Activated CD8-positive, alpha-beta T cell treated with anti-CD3 and anti-CD28 coated beads, Interleukin-2, amount 10 ng/mL, durations not matched to agents 7 days and 5 days (primary cell): Measurements from ENCODE around the gene ABCA3. TPM values are rescaled to one million over a fixed set of nuclear protein-coding genes. Genes with fewer than 3 reads are reported as not detected.
"Not testable (repeated sequence)": the region's sequence is repeated elsewhere in the genome, so short reads cannot be mapped to it uniquely, and the experiment has no call there.

Experiments
- ATAC-seq: fragments of 150-1000 bp; cut with Tn5 transposase; one replicate; pipeline ENCODE4 v1.10.0; 2021; ENCODE audit warnings: moderate library complexity
- CTCF ChIA-PET: fragments of 350-600 bp; sonication (Branson Sonifier 250); formaldehyde crosslinking; loops from one replicate; lab custom pipeline; 2021; ENCODE audit warnings: antibody characterized with exemption; lab: Charles Lee
- POLR2A ChIA-PET: fragments of 350-600 bp; sonication (Branson Sonifier 250); formaldehyde crosslinking; loops from one replicate; lab custom pipeline; 2021; ENCODE audit warnings: antibody characterized with exemption; lab: Charles Lee
- DNase-seq: peaks from one replicate; pipeline ENCODE4 v3.0.0-alpha.2; 2020
- H3K27ac Mint-ChIP-seq: one replicate; pipeline ENCODE4 v1.8.0; 2021; ENCODE audit warnings: mild to moderate bottlenecking, mixed read lengths
- H3K27me3 Mint-ChIP-seq: one replicate; pipeline ENCODE4 v1.8.0; 2021; ENCODE audit warnings: low read depth, mixed read lengths
- H3K36me3 Mint-ChIP-seq: one replicate; pipeline ENCODE4 v1.8.0; 2021; ENCODE audit warnings: low read depth, mixed read lengths
- H3K4me1 Mint-ChIP-seq: one replicate; pipeline ENCODE4 v1.8.0; 2021; ENCODE audit warnings: low read depth, mixed read lengths
- H3K4me3 Mint-ChIP-seq: one replicate; pipeline ENCODE4 v1.8.0; 2021; ENCODE audit warnings: mild to moderate bottlenecking, mixed read lengths
- H3K9me3 Mint-ChIP-seq: one replicate; pipeline ENCODE4 v1.8.0; 2022; ENCODE audit warnings: mixed read lengths; ENCODE audit not compliant: insufficient read depth
- total RNA-seq, 2 experiments: library from RNA; stranded (reverse); gene quantifications; one replicate each; pipeline ENCODE4 v1.2.3, GENCODE V29; 2021

ABCA3 gene
- total RNA-seq, 2 experiments from 2014 or later: 6.3 to 6.8 TPM

DNA sequence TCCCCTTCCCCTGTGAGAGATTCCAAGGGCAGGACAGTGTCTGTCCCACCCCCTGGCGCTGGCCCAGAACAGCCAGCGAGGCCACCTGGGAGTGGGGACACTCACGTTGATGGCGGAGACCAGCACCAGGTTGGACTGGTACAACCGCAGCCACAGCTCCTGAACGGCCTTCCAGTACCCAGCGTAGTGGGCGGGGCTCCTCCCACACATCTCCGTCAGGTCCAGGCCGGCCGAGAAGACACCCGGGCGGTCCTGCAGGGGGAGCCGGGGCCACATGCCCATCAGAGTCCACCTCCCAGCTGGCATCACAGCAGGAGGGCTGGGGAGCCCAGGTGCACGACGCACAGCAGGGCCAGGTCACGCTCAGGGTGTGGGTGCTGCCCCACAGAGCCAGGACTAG lies 96.2 kb downstream of the ABCA3 start:
- H3K9me3 Mint-ChIP-seq: no peaks in the 10 kb centered on the region
- DNase-seq: no peak
- ChIA-PET POLR2A (no interaction called here), CTCF (no interaction called here)
- peaks cover 2% of the 10 kb centered on the region for H3K4me1 Mint-ChIP-seq
- no peaks in the 10 kb centered on the region for H3K27me3 Mint-ChIP-seq
- no peak for ATAC-seq
- peaks cover 23% of the 10 kb centered on the region for H3K36me3 Mint-ChIP-seq
- H3K4me3 Mint-ChIP-seq: no peak overlapping the region
- no peak overlapping the region for H3K27ac Mint-ChIP-seq

DNA sequence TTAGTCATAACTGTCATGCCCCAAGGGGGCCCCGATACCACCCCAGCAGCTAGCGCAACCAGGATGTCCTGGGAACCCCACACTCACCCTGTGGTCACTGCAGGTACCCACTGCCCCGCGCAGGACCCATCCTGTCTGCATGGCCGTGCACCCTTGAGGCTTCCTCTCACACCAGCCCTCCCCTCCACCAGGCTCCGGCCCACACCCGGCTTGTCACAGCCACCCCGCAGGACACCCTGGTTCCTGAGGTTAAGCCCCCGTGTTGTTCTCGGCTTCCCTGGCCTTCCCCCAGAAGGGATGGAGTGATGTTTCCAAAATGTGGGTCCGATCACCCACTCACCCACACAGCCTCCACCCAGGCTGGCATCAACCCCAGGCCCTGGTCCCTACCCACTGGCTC lies 96.7 kb downstream of the ABCA3 start:
- Mint-ChIP-seq H3K9me3 (no peaks in the 10 kb centered on the region), H3K36me3 (peaks cover 23% of the 10 kb centered on the region), H3K4me3 (no peak overlapping the region), H3K4me1 (peaks cover 2% of the 10 kb centered on the region), H3K27me3 (no peaks in the 10 kb centered on the region), H3K27ac (no peak overlapping the region)
- CTCF ChIA-PET: no interaction called here
- no peak for ATAC-seq
- POLR2A ChIA-PET: no interaction called here
- DNase-seq: no peak

GRCh38 chr16:2243031-2243528 lies 97.4 kb downstream of the ABCA3 start:
- H3K27me3 Mint-ChIP-seq: no peaks in the 10 kb centered on the region
- ChIA-PET POLR2A (no interaction called here), CTCF (no interaction called here)
- H3K9me3 Mint-ChIP-seq: no peaks in the 10 kb centered on the region
- DNase-seq (no peak), ATAC-seq (no peak)
- H3K36me3 Mint-ChIP-seq: peaks cover 23% of the 10 kb centered on the region
- H3K27ac Mint-ChIP-seq: no peak overlapping the region
- peaks cover 2% of the 10 kb centered on the region for H3K4me1 Mint-ChIP-seq
- H3K4me3 Mint-ChIP-seq: no peak overlapping the region

- ChIA-PET CTCF (interaction anchor here (1.5 kb wide), 1 partner anchor 8 kb away, joined by 4 read pairs; the partner anchor contains the start of gene ECI1), POLR2A (interaction anchor here (0.9 kb wide), 1 partner anchor 16 kb away, joined by 3 read pairs; no protein-coding TSS in a partner anchor)
- Mint-ChIP-seq H3K4me1 (peaks cover 2% of the 10 kb centered on the region), H3K27me3 (no peaks in the 10 kb centered on the region), H3K36me3 (peaks cover 23% of the 10 kb centered on the region), H3K4me3 (no peak overlapping the region), H3K9me3 (no peaks in the 10 kb centered on the region), H3K27ac (peak overlapping the region; percentile 1)
- DNase-seq: no peak
- no peak for ATAC-seq
These were observed 97.9 kb downstream of the ABCA3 start for GRCh38 chr16:2242598-2242997.

DNA sequence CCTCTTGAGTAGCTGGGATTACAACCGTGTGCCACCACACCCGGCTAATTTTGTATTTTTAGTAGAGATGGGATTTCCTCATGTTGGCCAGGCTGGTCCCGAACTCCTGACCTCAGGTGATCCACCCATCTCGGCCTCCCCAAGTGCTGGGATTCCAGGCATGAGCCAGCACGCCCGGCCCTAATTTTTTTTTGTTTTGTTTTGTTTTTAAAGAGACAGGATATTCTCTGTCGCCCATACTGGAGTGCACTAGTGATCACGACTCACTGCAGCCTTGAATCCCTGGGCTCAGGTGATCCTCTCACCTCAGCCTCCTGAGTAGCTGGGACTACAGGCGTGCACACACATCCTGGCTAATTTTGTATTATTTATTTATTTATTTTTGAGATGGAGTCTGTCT lies 100.2 kb downstream of the ABCA3 start:
- ATAC-seq, H3K4me1 Mint-ChIP-seq, POLR2A ChIA-PET, H3K4me3 Mint-ChIP-seq, H3K9me3 Mint-ChIP-seq, DNase-seq, H3K27me3 Mint-ChIP-seq, CTCF ChIA-PET, H3K27ac Mint-ChIP-seq: not testable (repeated sequence)
- peaks cover 18% of the 10 kb centered on the region for H3K36me3 Mint-ChIP-seq

DNA sequence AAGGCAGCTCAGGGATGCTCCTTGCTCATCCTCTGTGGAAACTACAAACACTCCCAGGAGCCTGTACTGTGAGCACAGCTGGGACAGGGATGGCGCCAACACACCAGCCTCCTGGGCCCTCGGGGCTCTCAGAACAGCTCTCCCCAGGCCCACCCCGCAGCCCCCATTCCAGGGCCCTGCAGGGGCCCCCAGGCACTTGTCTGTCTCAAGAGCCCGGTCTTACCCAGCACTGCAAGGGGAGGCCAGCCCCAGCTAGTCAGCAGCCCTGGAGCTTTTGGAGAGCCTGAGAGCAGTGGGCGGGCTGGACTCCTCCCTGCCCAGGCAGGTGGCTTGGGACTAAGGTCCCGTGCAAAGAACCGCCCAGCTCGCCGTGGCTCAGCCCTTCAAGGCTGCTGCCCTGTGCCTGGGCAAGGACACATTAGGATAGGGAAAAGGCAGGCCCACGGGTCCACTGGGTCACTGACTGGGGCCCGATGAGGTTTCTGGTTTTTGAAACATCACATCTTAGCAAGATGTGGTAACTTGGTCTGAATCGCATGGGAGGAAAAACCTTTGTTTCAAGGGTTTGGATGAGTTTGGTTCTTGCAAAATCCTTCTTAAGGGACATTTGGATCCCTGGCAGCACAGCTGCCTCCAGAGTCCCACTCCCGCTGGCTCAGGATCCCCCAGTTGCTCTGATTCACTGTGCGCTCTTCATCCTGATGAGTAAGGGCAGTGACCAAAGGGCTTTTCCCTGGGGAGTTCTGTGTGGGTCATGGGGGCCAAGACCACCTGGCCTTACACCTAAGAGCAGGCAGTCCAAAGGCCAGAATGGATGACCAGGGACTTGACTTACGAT lies 101.5 kb downstream of the ABCA3 start:
- Mint-ChIP-seq H3K4me3 (no peak overlapping the region), H3K4me1 (peaks cover 2% of the 10 kb centered on the region), H3K36me3 (peaks cover 28% of the 10 kb centered on the region), H3K27ac (no peak overlapping the region), H3K27me3 (no peaks in the 10 kb centered on the region), H3K9me3 (no peaks in the 10 kb centered on the region)
- CTCF ChIA-PET: no interaction called here
- no peak for DNase-seq
- POLR2A ChIA-PET: interaction anchor here (0.9 kb wide), 1 partner anchor 13 kb away, joined by 5 read pairs; the partner anchor contains the start of gene ECI1
- ATAC-seq: peak; percentile 14

GRCh38 chr16:2238150-2238837 lies 102.2 kb downstream of the ABCA3 start:
- H3K36me3 Mint-ChIP-seq: peaks cover 25% of the 10 kb centered on the region
- H3K27ac Mint-ChIP-seq: no peak overlapping the region
- no peaks in the 10 kb centered on the region for H3K27me3 Mint-ChIP-seq
- ATAC-seq: peak; percentile 15
- H3K4me3 Mint-ChIP-seq: no peak overlapping the region
- no peak for DNase-seq
- H3K9me3 Mint-ChIP-seq: no peaks in the 10 kb centered on the region
- ChIA-PET CTCF (no interaction called here), POLR2A (interaction anchor here (0.9 kb wide), 1 partner anchor 14 kb away, joined by 5 read pairs; the partner anchor contains the start of gene ECI1)
- H3K4me1 Mint-ChIP-seq: peaks cover 2% of the 10 kb centered on the region

GRCh38 chr16:2237493-2238149 lies 102.9 kb downstream of the ABCA3 start:
- POLR2A ChIA-PET: no interaction called here
- H3K27ac Mint-ChIP-seq: no peak overlapping the region
- DNase-seq (no peak), ATAC-seq (no peak)
- H3K9me3 Mint-ChIP-seq: no peaks in the 10 kb centered on the region
- CTCF ChIA-PET: no interaction called here
- H3K4me1 Mint-ChIP-seq: peaks cover 2% of the 10 kb centered on the region
- no peaks in the 10 kb centered on the region for H3K27me3 Mint-ChIP-seq
- H3K36me3 Mint-ChIP-seq: peaks cover 25% of the 10 kb centered on the region
- no peak overlapping the region for H3K4me3 Mint-ChIP-seq

- DNase-seq: no peak
- H3K4me1 Mint-ChIP-seq: no peaks in the 10 kb centered on the region
- no peaks in the 10 kb centered on the region for H3K27me3 Mint-ChIP-seq
- H3K9me3 Mint-ChIP-seq: no peaks in the 10 kb centered on the region
- H3K36me3 Mint-ChIP-seq: peaks cover 21% of the 10 kb centered on the region
- CTCF ChIA-PET: no interaction called here
- POLR2A ChIA-PET: no interaction called here
- no peak overlapping the region for H3K27ac Mint-ChIP-seq
- no peak for ATAC-seq
- H3K4me3 Mint-ChIP-seq: no peak overlapping the region
These were observed 103.4 kb downstream of the ABCA3 start for GRCh38 chr16:2237102-2237482.

DNA sequence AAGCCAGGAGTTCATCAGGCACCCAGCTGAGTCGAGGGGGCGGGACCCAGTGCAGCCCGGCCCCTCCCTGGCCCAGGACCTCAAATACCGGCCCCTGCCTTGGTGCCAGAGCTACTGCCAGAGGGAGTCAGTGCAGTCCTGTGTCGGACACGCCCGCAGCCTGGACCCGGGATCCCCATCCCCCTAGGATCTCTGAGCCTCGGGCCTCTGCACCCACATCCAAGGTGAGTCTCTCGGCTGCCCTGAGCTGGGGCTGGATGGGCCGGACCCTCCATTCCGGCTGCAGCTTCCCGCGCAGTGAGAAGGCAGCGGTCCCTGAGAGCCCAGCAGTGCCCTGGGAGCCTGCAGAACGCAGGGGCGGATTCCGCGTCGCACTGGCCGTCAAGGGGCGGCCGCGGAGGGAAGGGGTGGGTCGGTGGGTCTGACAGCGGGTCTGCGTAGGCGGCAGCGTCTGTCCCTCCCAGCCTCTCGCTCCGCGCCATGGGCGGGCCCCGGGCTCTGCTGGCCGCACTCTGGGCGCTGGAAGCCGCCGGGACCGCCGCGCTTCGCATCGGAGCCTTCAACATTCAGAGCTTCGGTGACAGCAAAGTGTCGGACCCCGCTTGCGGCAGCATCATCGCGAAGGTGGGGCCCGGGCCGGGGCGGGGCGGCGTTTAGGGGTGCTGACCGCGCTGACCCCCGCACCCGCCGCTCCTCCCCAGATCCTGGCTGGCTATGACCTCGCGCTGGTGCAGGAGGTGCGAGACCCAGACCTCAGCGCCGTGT lies 104.0 kb downstream of the ABCA3 start, which contains the start of gene DNASE1L2:
TSS of gene DNASE1L2 (plus strand) at position 108 of the 765 bp plus-strand sequence. CDS start at position 481, 373 bp downstream.
- Mint-ChIP-seq H3K4me1 (no peaks in the 10 kb centered on the region), H3K9me3 (no peaks in the 10 kb centered on the region), H3K27me3 (no peaks in the 10 kb centered on the region), H3K4me3 (no peak within 1 kb of the TSS), H3K36me3 (peaks cover 20% of the 10 kb centered on the region), H3K27ac (no peak within 1 kb of the TSS)
- ChIA-PET CTCF (no interaction called here), POLR2A (no interaction called here)
- DNase-seq: no peak
- ATAC-seq: no peak

DNA sequence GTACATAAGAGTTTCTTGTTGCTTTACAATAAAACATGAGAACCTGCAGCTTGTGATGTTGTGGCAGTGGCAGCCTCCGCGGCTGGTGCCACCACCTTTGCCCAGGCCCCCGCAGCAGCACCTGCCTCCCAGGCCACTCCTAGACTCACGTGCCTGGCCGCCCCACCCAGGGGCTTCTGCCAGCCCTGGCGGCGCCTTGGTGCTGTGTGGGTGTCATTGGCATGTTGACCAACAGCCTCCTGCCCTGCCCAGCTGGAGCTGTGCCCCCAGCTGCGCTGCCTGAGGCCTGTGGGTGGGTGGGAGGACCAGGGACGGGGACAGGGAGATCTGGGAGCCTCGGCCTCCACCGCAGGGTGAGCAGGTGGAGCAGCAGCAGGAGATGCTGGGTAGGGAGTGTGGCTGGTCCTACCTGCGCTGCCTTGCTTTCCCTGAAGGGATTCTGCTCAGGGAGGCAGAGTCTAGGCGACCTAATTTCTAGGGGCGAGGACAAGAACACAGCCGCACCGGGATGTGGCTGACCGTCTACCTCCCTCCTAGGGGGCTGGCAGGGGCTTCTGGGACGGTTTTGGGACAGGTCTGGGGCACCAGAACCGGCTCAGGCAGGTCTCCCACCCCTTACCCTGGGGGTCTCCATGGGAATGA lies 104.7 kb downstream of the ABCA3 start:
- Mint-ChIP-seq H3K27me3 (no peaks in the 10 kb centered on the region), H3K36me3 (peaks cover 20% of the 10 kb centered on the region), H3K27ac (no peak overlapping the region), H3K4me1 (no peaks in the 10 kb centered on the region), H3K9me3 (no peaks in the 10 kb centered on the region), H3K4me3 (no peak overlapping the region)
- ChIA-PET POLR2A (no interaction called here), CTCF (no interaction called here)
- ATAC-seq: no peak
- DNase-seq: no peak
